ENCODE data around the gene RBM6. TPM values are rescaled to one million over a fixed set of nuclear protein-coding genes. Genes with fewer than 3 reads are reported as not detected.
A peak's percentile ranks its signal among the peaks of the same experiment; 100 is the strongest.

The RBM6 gene
- total RNA-seq, 1 experiment from 2014 or later, result 90.7 TPM

- H3K18ac ChIP-seq (ENCODE audit: insufficient read length, low read depth, low read length), result no peak overlapping the region
- no peak overlapping the region for H2AFZ ChIP-seq (ENCODE audit: low read length)
- TF ChIP-seq CTCF (conservative IDR thresholded peaks at IDR 0.05), result no peak
- peaks cover 5% of the 10 kb centered on the region for H4K20me1 ChIP-seq (ENCODE audit: control insufficient read depth, insufficient read depth, insufficient read length)
- no CpG with 5 or more reads among the region's 8 CpGs for WGBS (ENCODE audit: extremely low coverage, insufficient read length, low lambda C conversion rate)
- no peak overlapping the region for H2BK5ac ChIP-seq (ENCODE audit: insufficient read length, low read length)
- Mint-ChIP-seq H3K27me3 (ENCODE audit: low read depth) (no peaks in the 10 kb centered on the region), H3K4me1 (peaks cover 9 to 20% of the 10 kb centered on the region in 2 experiments), H3K9me3 (no peaks in the 10 kb centered on the region; a peak in 1 of 5 replicates), H3K27ac (no peak overlapping the region), H3K36me3 (ENCODE audit: insufficient read depth in 1 of 3, low read depth in 3 of 3) (no peaks in the 10 kb centered on the region; a peak in 1 of 7 replicates), H3K4me3 (no peak overlapping the region)
- H2BK15ac ChIP-seq (ENCODE audit: low read depth, low read length), result no peak overlapping the region
- H3T11ph ChIP-seq (ENCODE audit: low read length), result no peak overlapping the region
- no peak overlapping the region for H3K4me2 ChIP-seq (ENCODE audit: insufficient read depth, insufficient read length, low read length)
- H2AK5ac ChIP-seq (ENCODE audit: insufficient read length, low read length), result no peak overlapping the region
- H3K9me3 ChIP-seq (ENCODE audit: control insufficient read depth, low read depth, low read length), result no peaks in the 10 kb centered on the region
- no peaks in the 10 kb centered on the region for H3K27me3 ChIP-seq (ENCODE audit: insufficient read depth, low read length)
- H3K56ac ChIP-seq (ENCODE audit: insufficient read length, low read depth, low read length), result no peak overlapping the region
- H2BK12ac ChIP-seq (ENCODE audit: insufficient read length, low read depth, low read length), result no peak overlapping the region
- H4K91ac ChIP-seq (ENCODE audit: insufficient read length, low read depth, low read length), result no peak overlapping the region
- H3K23me2 ChIP-seq (ENCODE audit: insufficient read length, low read depth, low read length, poor library complexity, severe bottlenecking), result no peaks in the 10 kb centered on the region
- no peaks in the 10 kb centered on the region for H3K79me2 ChIP-seq (ENCODE audit: insufficient read depth, low read length)
- no peaks in the 10 kb centered on the region for H3K79me1 ChIP-seq (ENCODE audit: insufficient read depth, low read depth, low read length, poor library complexity, severe bottlenecking)
- peak; percentile 59 for DNase-seq
- H2BK120ac ChIP-seq (ENCODE audit: low read depth, low read length, poor library complexity, severe bottlenecking), result no peak overlapping the region
- no peak overlapping the region; the same call in 1 of the 2 replicates for H3K14ac ChIP-seq (ENCODE audit: insufficient read depth, low read length)
- H3K23ac ChIP-seq (ENCODE audit: insufficient read length, low read depth, low read length), result no peak overlapping the region
- no peak overlapping the region for H4K8ac ChIP-seq (replicated peaks; ENCODE audit: insufficient read length, low read depth, low read length)
- peaks cover 2% of the 10 kb centered on the region; the same call in 1 of the 2 replicates for H3K4me1 ChIP-seq (ENCODE audit: insufficient read depth, low read length)
- no peak overlapping the region for H3K4ac ChIP-seq (ENCODE audit: low read depth, low read length)
- no peak overlapping the region for H3K9ac ChIP-seq (ENCODE audit: extremely low read depth, insufficient read length, low read length)
- no peak overlapping the region for H2BK20ac ChIP-seq (ENCODE audit: low read depth, low read length, poor library complexity, severe bottlenecking)
- no peak overlapping the region for H4K5ac ChIP-seq (ENCODE audit: insufficient read length, low read depth, low read length)
- no peak overlapping the region for H3K27ac ChIP-seq (ENCODE audit: insufficient read length, low read depth, low read length)
Measured at GRCh38 chr3:49900491-49901153, 39.3 kb upstream of the RBM6 start.
